Transverse colon (tissue), 4 donors: ENCODE measurements around the gene AGR2. TPM values are rescaled to one million over a fixed set of nuclear protein-coding genes. Genes with fewer than 3 reads are reported as not detected.

Experiments used
- DNase-seq: peaks from one replicate; pipeline ENCODE4 v3.0.0-alpha.2; 2019
- H3K27ac ChIP-seq, 4 donors: fragments of 200-600 bp; sonication (generic); 2 replicates each; pipeline ENCODE4 v1.5.1; 2016 to 2018; ENCODE audit warnings: inconsistent platforms in 4 of 4
- H3K27me3 ChIP-seq: fragments of 200-600 bp; sonication (generic); 2 replicates; pipeline ENCODE4 v1.5.1; 2017; ENCODE audit warnings: inconsistent platforms
- H3K36me3 ChIP-seq, 4 donors: fragments of 200-600 bp; sonication (generic); 2 replicates each; pipeline ENCODE4 v1.5.1; 2017 to 2019; ENCODE audit warnings: inconsistent platforms in 4 of 4
- H3K4me1 ChIP-seq, 4 donors: fragments of 200-600 bp; sonication (generic); 2 replicates each; pipeline ENCODE4 v1.5.1; 2017 to 2020; ENCODE audit warnings: inconsistent platforms in 4 of 4
- H3K4me3 ChIP-seq, 4 donors: fragments of 200-600 bp; sonication (generic); 1 replicate in 1 of 4; 2 replicates in 3 of 4; pipeline versions ENCODE4 v1.5.1 to v1.6.1; 2017 to 2019; ENCODE audit warnings: inconsistent platforms in 4 of 4
- H3K9me3 ChIP-seq, 2 donors: fragments of 200-600 bp; sonication (generic); 2 replicates each; pipeline ENCODE4 v1.5.1; 2017 to 2019; ENCODE audit warnings: inconsistent platforms in 2 of 2
- CTCF ChIP-seq, 5 experiments: fragments of 200-600 bp in 3 of 5; fragments of 450-650 bp in 2 of 5; sonication (generic) in 3 of 5; IDR thresholded peaks; 1 replicate in 2 of 5; 2 replicates in 3 of 5; pipeline ENCODE4 v1.5.1; 2016 to 2017; ENCODE audit warnings: antibody characterized with exemption in 5 of 5, inconsistent platforms in 3 of 5, mild to moderate bottlenecking in 2 of 5, moderate library complexity in 1 of 5
- EP300 ChIP-seq: sonication (generic); formaldehyde crosslinking; IDR thresholded peaks from one replicate; pipeline ENCODE4 v1.6.1; 2017; ENCODE audit warnings: antibody characterized with exemption, low read depth
- POLR2A ChIP-seq: fragments of 450-650 bp; IDR thresholded peaks from one replicate; pipeline ENCODE4 v1.6.1; 2016; ENCODE audit warnings: antibody characterized with exemption, mild to moderate bottlenecking, moderate library complexity
- POLR2AphosphoS5 ChIP-seq, 3 donors: sonication (generic); formaldehyde crosslinking; IDR thresholded peaks; one replicate each; pipeline ENCODE4 v1.6.1; 2016; ENCODE audit warnings: antibody characterized with exemption in 3 of 3
- WGBS, 2 donors: methylation state at CpG; one replicate each; pipeline ENCODE4 v1.1.5; 2018; ENCODE audit warnings: low coverage in 1 of 2; 5-methylcytosine and 5-hydroxymethylcytosine counted together
- in situ Hi-C, 4 donors: fragments of 200-750 bp; cut with MboI; loops; one replicate each; pipeline versions ENCODE4 v1.15.0 to v1.15.1; 2017; ENCODE audit warnings: low sequenced_read_pairs in 3 of 4, low pct_ligation_motif_present in 1 of 4, low pct_unique_long_range_greater_than_20kb in 1 of 4
- intact Hi-C: fragments of 100-400 bp; cut with DNase I; formaldehyde crosslinking; loops from one replicate; pipeline ENCODE4 v1.15.1; 2023; ENCODE audit warnings: low total_unique reads
- total RNA-seq, 4 donors: library from RNA; depleted of rRNA; stranded (reverse); fragments of >200 nt; gene quantifications; one replicate each; pipeline ENCODE4 v1.1.0, GENCODE V29; 2016

Gene AGR2
- total RNA-seq, 4 donors from 2014 or later = 32.9 to 297 (median 215) TPM

DNA sequence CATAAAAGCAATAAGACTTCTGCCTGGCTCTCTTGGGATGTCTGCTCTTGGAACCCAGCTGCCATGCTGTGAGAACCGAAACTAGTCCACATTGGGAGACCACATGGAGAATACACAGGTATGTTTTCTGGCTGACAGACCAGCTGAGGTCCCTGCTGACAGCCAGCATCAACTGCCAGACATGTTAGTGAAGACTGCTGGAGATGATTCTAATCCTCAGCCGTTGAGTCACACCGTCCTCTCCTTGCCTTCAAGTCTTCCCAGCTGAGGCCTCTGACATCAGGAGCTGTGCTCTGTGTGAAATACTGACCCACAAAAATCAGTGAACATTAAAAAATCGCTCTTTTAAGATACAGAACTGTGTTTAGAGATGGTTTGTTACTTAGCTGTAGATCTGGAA is 36.9 kb upstream of the AGR2 start:
- in situ Hi-C loops = no loop called here
- TF ChIP-seq POLR2A (no peak), POLR2AphosphoS5 (IDR thresholded peaks at IDR 0.05) (no peak), CTCF (IDR thresholded peaks at IDR 0.05) (no peak), EP300 (no peak)
- WGBS, 2 donors = 90% methylated on average over 4 of the region's 4 CpGs; no CpG with 5 or more reads in 1 of the 2 donors

DNA sequence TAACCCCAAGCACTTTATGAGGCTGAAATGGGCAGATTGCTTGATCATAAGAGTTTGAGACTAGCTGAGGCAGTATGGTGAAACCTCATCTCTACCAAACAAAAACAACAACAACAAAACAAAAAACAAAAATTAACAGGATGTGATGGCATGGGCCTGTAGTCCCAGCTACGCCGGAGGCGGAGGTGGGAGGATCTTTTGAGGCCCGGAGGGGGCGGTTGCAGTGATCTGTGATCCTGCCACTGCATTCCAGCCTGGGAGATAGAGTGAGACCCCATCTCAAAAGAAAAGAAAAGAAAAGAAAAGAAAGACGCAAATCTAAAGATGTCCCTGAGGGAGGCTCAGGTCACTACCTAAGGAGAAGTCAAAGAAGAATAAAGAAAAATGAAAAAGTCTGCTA is 35.3 kb upstream of the AGR2 start:
- Histone ChIP-seq H3K36me3 (no peaks in the 10 kb centered on the region), H3K4me3 (no peak overlapping the region), H3K27me3 (no peaks in the 10 kb centered on the region), H3K4me1 (no peaks in the 10 kb centered on the region), H3K9me3 (no peaks in the 10 kb centered on the region), H3K27ac (no peak overlapping the region)
- DNase-seq = no peak
- WGBS, 2 donors = 93 to 100% methylated on average over 1 to 6 of the region's 6 CpGs
- intact Hi-C loops = no loop called here
- TF ChIP-seq POLR2AphosphoS5 (IDR thresholded peaks at IDR 0.05) (no peak), CTCF (IDR thresholded peaks at IDR 0.05) (no peak), POLR2A (no peak), EP300 (no peak)
- in situ Hi-C loops = no loop called here

More for the DNA sequence above, 36.9 kb upstream of the AGR2 start:
- Histone ChIP-seq H3K27ac (no peak overlapping the region), H3K27me3 (no peaks in the 10 kb centered on the region), H3K4me3 (no peak overlapping the region), H3K9me3 (no peaks in the 10 kb centered on the region), H3K4me1 (peaks cover 0 to 7% (median 3%) of the 10 kb centered on the region in 4 donors), H3K36me3 (no peaks in the 10 kb centered on the region)
- no peak for DNase-seq
- intact Hi-C loops = no loop called here

GRCh38 chr7:16839646-16840045 is 34.8 kb upstream of the AGR2 start:
- TF ChIP-seq POLR2A = no peak
- DNase-seq = no peak
- no peaks in the 10 kb centered on the region for H3K36me3 ChIP-seq
- H3K4me1 ChIP-seq = no peaks in the 10 kb centered on the region
- no peaks in the 10 kb centered on the region for H3K9me3 ChIP-seq
- 64 to 78% methylated on average over 2 of the region's 2 CpGs for WGBS, 2 donors
- H3K27me3 ChIP-seq = no peaks in the 10 kb centered on the region
- intact Hi-C loops (no loop called here), in situ Hi-C loops (no loop called here)
- no peak overlapping the region for H3K27ac ChIP-seq
- no peak overlapping the region for H3K4me3 ChIP-seq

- no peaks in the 10 kb centered on the region for H3K27me3 ChIP-seq
- no peak overlapping the region for H3K27ac ChIP-seq
- DNase-seq = no peak
- intact Hi-C loops = no loop called here
- no peaks in the 10 kb centered on the region for H3K4me1 ChIP-seq
- whole genome bisulfite sequencing, 2 donors = 83 to 88% methylated on average over 1 of the region's 1 CpG
- H3K4me3 ChIP-seq = no peak overlapping the region
- in situ Hi-C loops = no loop called here
- H3K9me3 ChIP-seq = no peaks in the 10 kb centered on the region
- no peaks in the 10 kb centered on the region for H3K36me3 ChIP-seq
- no peak for TF ChIP-seq POLR2AphosphoS5 (IDR thresholded peaks at IDR 0.05)
- TF ChIP-seq POLR2A = no peak
These were observed 34.1 kb upstream of the AGR2 start for GRCh38 chr7:16838891-16839290.

DNA sequence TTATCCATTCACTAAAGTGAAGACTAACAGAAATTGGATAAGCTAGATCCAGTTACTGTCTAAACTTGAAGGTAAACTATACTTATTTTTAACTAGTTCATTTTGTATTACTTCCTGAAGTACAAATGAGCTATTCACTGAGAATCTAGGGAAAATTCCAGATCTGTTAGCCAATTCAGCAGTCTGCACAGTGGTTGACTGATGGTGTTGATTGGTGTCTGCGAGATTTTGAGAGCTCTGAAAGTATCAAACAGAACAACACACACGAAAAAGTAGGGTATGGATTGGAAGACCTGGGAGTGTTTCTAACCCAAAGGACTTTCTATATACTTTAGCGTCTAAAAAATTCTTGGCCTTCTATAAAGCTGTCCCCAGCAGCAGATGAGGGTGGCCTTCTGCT is 33.6 kb upstream of the AGR2 start:
- intact Hi-C loops = no loop called here

More for the DNA sequence above, 33.6 kb upstream of the AGR2 start:
- H3K4me3 ChIP-seq = no peak overlapping the region
- H3K9me3 ChIP-seq = no peaks in the 10 kb centered on the region
- no peak overlapping the region for H3K27ac ChIP-seq
- TF ChIP-seq CTCF (IDR thresholded peaks at IDR 0.05) (no peak), POLR2AphosphoS5 (IDR thresholded peaks at IDR 0.05) (no peak), EP300 (no peak), POLR2A (no peak)
- 74 to 80% methylated on average over 3 of the region's 3 CpGs for WGBS, 2 donors
- no peaks in the 10 kb centered on the region for H3K27me3 ChIP-seq
- no peak for DNase-seq
- in situ Hi-C loops = no loop called here
- H3K4me1 ChIP-seq = no peaks in the 10 kb centered on the region
- H3K36me3 ChIP-seq = no peaks in the 10 kb centered on the region
